HK-2 (cell line): ENCODE data around the gene PLGRKT.
"Not testable (repeated sequence)": the region's sequence is repeated elsewhere in the genome, so short reads cannot be mapped to it uniquely, and the experiment has no call there.

ENCODE experiments used
- DNase-seq: peaks from one replicate; pipeline ENCODE4 v3.0.0-alpha.2; 2018; ENCODE audit not compliant: unreplicated experiment

The PLGRKT gene

GRCh38 chr9:5375790-5376477 is 61.8 kb downstream of the PLGRKT start:
- no peak for DNase-seq

GRCh38 chr9:5375091-5375490 is 62.6 kb downstream of the PLGRKT start:
- no peak for DNase-seq

GRCh38 chr9:5364294-5365024 is 73.3 kb downstream of the PLGRKT start:
- no peak for DNase-seq

- DNase-seq, result no peak
Measured at GRCh38 chr9:5361326-5362010, 76.3 kb downstream of the PLGRKT start.

- no peak for DNase-seq
Measured at GRCh38 chr9:5360341-5360740, 77.4 kb downstream of the PLGRKT start.

DNA sequence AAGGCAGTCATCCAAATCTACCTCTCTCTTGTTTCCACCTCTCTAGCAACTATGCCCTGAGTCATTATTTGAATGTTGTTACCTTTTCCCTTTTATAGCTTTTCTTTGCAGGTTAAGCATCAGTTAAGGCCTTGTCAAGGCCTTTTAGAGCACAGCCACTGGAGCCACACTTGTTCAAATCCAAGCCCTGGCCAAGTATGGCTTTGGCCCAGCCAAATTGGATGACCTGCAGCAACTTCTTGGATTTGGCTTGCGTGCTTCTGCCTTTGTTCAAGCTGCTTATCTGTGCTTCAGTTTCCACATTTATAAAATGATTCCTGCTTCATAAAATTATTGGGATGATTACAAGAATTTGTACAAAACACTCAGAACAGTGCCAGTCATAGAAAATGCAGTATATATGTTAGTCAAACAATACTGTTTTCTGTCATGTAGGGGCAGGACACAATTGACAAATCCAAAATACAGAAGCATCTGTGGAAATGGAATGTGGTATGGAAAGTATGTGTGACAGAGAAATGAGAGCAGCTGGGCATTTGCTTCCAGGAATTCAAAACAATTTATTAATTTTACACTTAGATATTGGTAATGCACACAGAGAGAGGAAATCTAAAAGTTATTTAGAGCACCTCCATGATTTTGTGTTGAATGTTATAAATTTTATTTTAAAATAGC is 80.2 kb downstream of the PLGRKT start:
- DNase-seq, result no peak

DNA sequence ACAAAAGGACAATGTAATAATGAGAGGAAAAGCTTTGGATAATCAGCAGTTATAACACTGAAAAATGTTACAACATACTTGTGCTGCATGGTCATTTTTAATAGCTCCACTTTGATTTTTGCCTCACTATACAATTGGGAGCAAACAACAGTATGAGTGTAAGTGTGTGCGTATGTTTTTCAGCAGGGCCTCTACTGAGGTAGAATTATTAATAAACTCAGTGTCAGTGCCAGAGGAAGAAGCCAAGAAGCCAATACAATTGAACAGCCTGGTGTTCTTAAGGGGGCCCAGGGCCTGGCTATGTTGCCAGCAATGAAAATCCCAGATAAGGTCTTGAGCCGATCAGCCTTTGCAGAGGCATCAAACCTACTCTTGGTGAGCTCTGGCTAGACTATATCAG is 81.9 kb downstream of the PLGRKT start:
- no peak for DNase-seq

DNA sequence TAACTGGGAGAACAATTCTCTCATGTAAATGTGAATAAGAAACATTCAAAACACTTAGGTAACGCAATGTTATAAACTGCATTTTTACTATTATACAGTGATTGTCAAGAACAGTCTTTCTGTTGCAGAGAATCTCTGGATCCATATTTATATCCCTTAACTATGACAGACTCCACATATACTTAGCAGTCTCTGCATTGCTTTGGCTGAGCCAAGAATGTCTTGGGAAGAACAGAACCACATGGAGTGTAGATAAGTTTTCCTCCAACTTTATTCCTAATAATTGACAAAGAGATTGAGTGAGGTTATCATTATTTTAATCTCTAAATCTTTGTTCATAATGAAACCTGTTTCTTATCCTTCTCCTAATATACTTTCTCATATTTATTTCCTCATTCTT is 82.5 kb downstream of the PLGRKT start:
- DNase-seq, result no peak

- DNase-seq, result no peak
Measured at GRCh38 chr9:5354184-5354583, 83.5 kb downstream of the PLGRKT start.

GRCh38 chr9:5352637-5353248 is 85.0 kb downstream of the PLGRKT start:
- no peak for DNase-seq

GRCh38 chr9:5338992-5339981 is 98.4 kb downstream of the PLGRKT start, which contains the start of gene RLN1:
Gene RLN1, minus strand, starts transcription at chr9:5339876. Its CDS starts 130 bp downstream, at chr9:5339746.
- DNase-seq, result peak; percentile 1

DNA sequence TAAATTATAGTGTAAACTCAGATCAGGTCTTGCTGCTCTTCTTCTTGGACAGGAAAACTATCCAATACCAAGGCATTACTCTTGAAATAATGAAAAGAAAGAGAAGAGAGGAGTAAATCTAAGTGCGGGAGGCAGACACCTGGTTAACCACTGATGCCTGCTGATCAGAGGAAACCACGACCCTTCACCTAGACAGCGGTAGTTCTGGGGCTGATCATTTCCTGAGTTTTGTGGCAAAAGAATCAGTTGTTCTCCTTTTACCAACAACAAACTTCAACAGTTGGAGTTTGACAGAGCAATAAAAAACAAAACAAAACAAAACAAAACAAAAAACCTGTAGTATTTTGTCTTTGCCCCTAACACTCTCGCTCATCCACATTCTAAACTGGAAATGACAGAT is 101.0 kb downstream of the PLGRKT start:
- DNase-seq, result no peak

DNA sequence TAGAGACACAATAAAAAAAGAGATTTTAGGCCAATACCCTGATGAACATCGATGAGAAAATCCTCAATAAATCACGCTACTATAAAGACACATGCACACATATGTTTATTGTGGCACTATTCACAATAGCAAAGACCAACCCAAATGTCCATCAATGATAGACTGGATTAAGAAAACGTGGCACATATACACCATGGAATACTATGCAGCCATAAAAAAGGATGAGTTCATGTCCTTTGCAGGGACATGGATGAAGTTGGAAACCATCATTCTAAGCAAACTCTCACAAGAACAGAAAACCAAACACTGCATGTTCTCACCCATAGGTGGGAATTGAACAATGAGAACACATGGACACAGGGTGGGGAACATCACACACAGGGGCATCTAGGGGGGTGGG is 106.4 kb downstream of the PLGRKT start:
- DNase-seq, result not testable (repeated sequence)

DNA sequence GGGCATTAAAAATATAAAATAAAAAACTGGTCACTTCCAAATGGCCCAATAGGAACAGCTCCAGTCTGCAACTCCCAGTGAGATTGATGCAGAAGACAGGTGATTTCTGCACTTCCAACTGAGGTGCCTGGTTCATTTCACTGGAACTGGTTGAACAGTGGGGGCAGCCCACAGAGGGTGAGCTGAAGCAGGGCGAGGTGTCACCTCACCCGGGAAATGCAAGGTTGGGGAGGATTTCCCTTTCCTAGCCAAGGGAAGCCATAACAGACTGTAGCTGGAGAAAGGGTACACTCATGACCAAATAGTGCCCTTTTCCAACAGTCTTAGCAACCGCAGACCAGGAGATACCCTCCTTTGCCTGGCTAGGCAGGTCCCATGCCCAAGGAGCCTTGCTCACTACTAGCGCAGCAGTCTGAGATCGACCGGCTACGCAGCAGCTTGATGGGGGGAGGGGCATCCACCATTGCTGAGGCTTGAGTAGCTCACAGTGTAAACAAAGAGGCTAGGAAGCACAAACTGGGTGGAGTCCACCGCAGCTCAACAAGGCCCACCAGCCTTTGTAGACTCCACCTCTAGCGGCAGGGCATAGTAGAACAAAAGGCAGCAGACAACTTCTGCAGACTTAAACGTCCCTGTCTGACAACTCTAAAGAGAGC is 110.7 kb downstream of the PLGRKT start:
- DNase-seq, result no peak

- no peak for DNase-seq
Measured at GRCh38 chr9:5326187-5326586, 111.5 kb downstream of the PLGRKT start.

DNA sequence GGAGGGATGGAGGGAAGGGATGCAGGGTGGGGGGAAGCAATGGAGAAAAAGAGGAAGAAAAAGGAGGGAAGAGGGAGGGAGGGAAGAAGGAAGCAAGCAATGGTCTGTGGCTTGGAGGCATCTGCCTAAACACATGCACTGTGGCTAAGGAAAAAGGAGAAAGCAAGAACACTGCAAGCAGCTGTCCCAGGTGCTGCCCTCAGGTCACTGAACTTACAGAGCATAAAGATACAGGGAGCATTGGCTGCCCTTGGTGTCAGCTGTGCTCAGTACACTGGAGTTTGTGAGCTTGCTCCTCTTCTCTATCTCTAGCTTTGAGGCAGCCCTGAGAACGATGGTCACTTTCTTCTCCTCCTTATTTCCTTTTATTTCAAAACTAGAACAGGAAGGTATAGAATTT is 116.1 kb downstream of the PLGRKT start:
- DNase-seq, result not testable (repeated sequence)

- no peak for DNase-seq
Measured at GRCh38 chr9:5321058-5321457, 116.7 kb downstream of the PLGRKT start.

DNA sequence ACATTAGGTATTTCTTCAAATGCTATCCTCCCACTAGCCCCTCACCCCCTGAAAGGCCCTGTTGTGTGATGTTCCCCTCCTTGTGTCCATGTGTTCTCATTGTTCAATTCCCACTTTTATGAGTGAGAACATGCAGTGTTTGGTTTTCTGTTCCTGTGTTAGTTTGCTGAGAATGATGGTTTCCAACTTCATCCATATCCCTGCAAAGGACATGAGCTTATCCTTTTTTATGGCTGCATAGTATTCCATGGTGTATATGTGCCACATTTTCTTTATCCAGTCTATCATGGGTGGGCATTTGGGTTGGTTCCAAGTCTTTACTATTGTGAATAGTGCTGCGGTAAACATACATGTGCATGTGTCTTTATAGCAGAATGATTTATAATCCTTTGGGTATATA is 121.3 kb downstream of the PLGRKT start:
- not testable (repeated sequence) for DNase-seq

DNA sequence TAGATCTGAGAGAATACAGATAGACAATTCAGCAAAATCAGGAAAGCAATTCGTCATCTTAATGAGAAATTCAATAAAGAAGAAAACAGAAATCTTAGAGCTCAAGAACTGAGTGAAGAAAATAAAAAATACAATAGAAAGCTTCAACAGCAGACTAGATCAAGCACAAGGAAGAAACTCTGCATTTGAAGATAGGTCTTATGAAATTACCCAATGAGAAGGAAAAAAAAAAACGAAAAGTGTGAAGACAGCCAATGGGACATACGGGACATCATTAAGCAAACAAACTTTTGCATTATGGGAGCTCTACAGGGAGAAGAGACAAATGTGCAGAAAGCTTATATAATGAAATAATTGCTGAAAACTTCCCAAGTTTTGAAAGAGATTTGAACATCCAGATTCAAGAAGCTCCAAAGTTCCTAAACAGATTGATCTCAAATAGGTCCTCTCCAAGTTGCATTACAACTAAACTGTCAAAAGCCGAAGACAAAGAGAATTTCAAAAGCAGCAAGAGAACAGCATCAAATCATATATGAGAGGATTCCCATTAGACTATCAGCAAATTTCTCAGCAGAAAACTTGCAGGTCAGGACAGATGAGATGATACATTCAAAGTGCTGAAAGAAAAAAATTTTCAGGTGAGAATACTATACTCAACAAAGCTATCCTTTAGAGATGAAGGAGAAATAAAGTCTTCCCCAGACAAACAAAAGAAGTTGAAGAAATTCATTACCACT is 122.4 kb downstream of the PLGRKT start:
- DNase-seq, result no peak
